Ishikawa (cell line): ENCODE measurements around the gene ACP1.

Source experiments
- CEBPB ChIP-seq: IDR thresholded peaks from 2 replicates; pipeline ENCODE4 v1.6.1; 2012
- CREB1 ChIP-seq: IDR thresholded peaks from 2 replicates; pipeline ENCODE4 v1.6.1; 2012; ENCODE audit warnings: low read depth
- EP300 ChIP-seq: IDR thresholded peaks from 2 replicates; pipeline ENCODE4 v1.6.1; 2012; ENCODE audit warnings: borderline replicate concordance
- MAX ChIP-seq: IDR thresholded peaks from 2 replicates; pipeline ENCODE4 v1.6.1; 2012
- NFIC ChIP-seq: IDR thresholded peaks from 2 replicates; pipeline ENCODE4 v1.6.1; 2012
- RAD21 ChIP-seq: IDR thresholded peaks from 2 replicates; pipeline ENCODE4 v1.6.1; 2012; ENCODE audit warnings: low read depth
- REST ChIP-seq: IDR thresholded peaks from 2 replicates; pipeline ENCODE4 v1.6.1; 2012; ENCODE audit warnings: low read depth, mild to moderate bottlenecking
- TAF1 ChIP-seq: IDR thresholded peaks from 2 replicates; pipeline ENCODE4 v1.6.1; 2012; ENCODE audit warnings: low read depth, mild to moderate bottlenecking
- USF1 ChIP-seq: IDR thresholded peaks from 2 replicates; pipeline ENCODE4 v1.6.1; 2012
- YY1 ChIP-seq: IDR thresholded peaks from 2 replicates; pipeline ENCODE4 v1.6.1; 2012; ENCODE audit warnings: low read depth
- ZBTB7A ChIP-seq: IDR thresholded peaks from 2 replicates; pipeline ENCODE4 v1.6.1; 2012; ENCODE audit warnings: low read depth

- TF ChIP-seq YY1 (no peak), REST (no peak), CREB1 (no peak), CEBPB (no peak), TAF1 (no peak), MAX (no peak), ZBTB7A (no peak), RAD21 (no peak), NFIC (no peak), USF1 (no peak), EP300 (no peak)
These were observed 20.2 kb downstream of the ACP1 start for GRCh38 chr2:284896-285492.
